Epidermal melanocyte (primary cell): Measurements from ENCODE around the gene UBE3B.

Experiments
- DNase-seq: peaks from one replicate; pipeline ENCODE4 v3.0.0; 2011; ENCODE audit warnings: low spot score; ENCODE audit not compliant: insufficient read length

UBE3B gene

DNA sequence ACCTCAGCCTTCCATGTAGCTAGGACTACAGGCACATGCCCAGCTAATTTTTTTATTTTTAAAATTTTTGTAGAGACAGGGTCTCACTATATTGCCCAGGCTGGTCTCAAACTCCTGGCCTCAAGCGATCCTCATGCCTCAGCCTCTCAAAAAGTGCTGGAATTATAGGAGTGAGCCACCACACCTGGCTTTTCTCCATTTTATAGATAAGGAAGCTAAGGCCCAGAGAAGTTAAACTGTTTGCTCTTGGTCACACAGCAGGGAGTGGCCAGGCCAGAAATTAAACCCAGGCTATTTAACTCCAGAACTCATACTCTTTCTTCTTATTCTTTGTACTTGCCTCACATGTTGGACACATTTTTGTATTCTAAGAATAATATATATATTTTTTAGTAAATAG is 16.5 kb downstream of the UBE3B start:
- no peak for DNase-seq

DNA sequence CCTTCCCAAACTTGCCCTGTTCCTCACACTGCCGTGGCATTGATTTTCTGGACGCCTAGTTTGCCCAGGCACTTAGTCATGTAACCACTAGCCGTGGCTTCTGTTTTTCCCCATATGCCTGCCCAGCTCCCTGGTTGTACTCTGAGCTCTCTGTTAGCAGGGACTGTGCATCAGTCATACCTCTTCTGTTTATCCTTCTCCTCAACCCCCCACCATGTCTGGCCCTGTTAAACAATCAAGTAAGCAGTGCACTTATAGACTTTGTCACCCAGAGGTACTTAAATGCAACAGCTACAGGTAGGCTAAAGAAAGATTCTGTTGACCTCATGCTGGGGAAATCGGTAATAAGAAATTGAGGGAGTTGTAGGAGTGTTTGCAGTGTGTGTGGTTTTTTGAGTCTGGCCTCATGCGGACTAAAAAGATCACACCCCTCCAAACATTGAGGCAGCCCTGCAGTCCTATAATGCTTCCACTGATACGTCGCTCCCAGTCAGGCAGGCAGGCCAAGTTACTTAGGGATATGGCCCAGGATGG is 17.0 kb downstream of the UBE3B start:
- no peak for DNase-seq

DNA sequence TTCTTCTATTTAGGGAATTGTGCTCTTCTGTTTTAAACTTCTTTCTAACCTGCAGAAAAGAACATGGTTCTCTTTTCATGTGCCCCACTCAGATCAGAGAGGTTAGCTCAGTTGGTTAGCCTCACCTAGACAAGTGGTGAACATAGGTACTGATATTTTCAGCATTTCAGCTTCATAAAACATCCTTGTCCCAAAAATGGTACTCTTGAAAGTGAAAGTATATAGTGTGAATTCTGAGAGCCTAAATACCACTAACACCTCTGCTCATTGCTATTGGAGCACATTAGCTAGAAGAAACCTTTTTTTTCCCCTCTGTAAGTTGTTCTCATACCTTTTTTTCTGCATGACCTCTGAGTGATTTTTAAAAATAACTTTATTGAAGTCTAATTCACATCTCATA is 17.6 kb downstream of the UBE3B start:
- DNase-seq: no peak

DNA sequence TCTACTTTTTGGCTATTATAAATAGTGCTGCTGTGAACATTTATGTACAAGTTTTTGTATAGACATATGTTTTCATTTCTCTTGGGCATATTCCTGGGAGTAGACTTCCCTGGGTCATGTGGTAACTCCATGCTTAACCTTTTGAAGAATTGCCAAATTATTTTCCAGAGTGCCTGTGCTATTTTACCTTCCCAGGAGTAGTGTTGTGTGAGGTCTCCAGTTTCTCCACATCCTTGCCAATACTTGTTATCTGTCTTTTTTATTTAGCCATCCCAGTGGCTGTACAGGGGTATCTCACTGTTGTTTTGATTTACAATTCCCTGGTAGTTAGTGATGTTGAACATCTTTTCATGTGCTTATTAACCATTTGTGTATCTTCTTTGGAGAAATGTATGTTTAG is 18.9 kb downstream of the UBE3B start:
- no peak for DNase-seq

- DNase-seq: no peak
These were observed 20.2 kb downstream of the UBE3B start for GRCh38 chr12:109497675-109498074.

DNA sequence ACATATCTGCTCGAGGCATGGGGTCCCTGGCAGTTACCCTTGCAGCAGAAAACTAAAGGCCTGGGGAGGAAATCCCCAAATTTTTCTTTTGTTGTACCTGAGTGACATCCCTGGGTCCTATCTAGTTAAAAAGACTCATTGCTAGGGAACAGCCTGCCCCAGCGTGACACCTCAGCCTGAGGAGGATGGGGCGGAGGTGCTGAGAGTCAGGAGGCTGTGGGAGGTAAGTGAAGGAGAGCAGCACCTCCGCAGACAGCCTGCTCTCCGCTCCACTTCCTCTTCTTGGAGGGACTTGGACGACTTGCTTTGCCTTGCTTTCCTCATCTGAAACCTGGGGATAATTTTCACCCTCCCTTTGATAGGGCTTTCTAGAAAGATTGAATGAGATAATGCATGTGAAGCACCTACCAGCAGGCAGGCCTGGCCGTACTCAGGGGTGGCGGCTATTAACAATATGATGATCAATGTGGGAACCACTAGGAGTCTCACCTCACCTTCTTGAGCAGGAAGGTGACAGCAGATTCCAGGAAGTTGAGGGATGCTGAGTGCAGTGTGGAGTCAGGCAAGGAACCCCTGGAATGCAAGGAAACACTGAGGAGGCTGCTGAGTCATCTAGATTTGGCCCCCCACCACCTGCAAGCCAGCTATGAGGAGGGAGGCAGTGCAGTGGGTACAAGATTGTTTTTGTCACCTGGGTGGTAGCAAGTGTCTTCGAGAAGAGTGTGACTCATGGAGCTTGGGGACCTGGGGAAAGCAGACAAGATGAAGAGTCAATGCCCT is 23.2 kb downstream of the UBE3B start:
- no peak for DNase-seq

- DNase-seq: no peak
These were observed 23.9 kb downstream of the UBE3B start for GRCh38 chr12:109501299-109501698.

GRCh38 chr12:109502332-109502731 is 24.9 kb downstream of the UBE3B start:
- DNase-seq: no peak

- DNase-seq: no peak
These were observed 26.2 kb downstream of the UBE3B start for GRCh38 chr12:109503611-109504010.

DNA sequence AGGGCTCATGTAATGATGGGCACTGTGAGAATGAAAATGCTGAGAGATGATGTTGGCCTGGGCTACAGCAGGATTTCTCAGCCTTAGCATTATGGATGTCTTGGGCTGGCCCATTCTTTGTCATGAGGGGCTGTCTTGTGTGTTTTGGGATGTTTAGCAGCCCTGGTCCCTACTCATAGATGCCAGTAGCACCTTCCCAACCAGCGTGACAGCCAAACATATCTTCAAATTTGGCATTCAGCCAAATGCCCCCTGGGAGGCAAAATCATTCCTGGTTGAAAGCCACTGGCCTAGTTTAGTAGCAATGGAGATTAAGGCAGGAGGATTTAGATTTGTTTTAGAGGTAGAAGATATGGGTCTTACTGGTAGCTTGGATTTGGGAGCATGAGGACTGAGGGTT is 26.6 kb downstream of the UBE3B start:
- DNase-seq: no peak

GRCh38 chr12:109510196-109510595 is 32.8 kb downstream of the UBE3B start:
- no peak for DNase-seq

- DNase-seq: no peak
These were observed 35.2 kb downstream of the UBE3B start for GRCh38 chr12:109512608-109513007.

- no peak for DNase-seq
These were observed 35.6 kb downstream of the UBE3B start for GRCh38 chr12:109513051-109513450.

GRCh38 chr12:109513977-109514376 is 36.5 kb downstream of the UBE3B start:
- no peak for DNase-seq

GRCh38 chr12:109517619-109518018 is 40.2 kb downstream of the UBE3B start:
- DNase-seq: no peak

DNA sequence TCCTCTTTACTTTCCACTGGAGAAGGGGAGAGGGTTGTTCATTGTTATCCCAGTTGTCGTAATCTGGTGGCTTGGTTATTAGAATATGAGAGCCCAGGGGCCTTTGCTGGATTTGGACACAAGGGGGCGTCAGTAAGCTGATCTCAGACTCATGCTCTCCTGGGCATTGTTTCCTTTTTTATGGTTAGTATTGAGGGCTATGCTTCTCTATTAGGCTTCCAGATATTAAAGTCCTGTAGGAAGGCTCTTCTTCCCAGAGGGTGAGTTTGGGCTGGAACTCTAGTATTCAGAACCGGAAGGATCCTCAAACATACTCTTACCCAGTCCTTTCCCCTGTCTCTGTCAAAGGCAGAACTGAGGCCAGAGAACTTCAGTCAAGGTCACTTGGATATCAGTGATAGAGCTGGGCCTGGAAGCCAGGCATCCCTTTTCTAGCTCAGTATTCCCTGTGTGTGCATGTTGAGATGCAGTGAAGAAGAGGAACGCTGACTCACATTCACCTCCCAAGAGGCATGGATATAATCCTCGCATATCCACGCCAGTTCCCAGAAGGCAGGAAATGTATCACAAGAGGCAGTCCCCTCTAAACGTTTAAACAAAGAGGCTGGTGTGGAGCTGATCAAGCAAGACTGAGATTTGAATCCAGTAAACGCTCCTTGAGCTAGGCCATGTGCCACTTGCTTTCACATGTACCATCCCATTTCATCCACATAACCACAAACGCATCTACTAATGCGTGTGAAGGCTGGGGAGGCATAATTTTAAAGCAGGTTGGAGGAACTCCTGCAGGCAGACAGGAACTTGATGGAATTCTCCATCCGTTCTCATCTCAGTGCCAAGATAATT is 41.6 kb downstream of the UBE3B start:
- DNase-seq: peak; percentile 62

GRCh38 chr12:109519787-109520186 is 42.4 kb downstream of the UBE3B start:
- DNase-seq: no peak

- DNase-seq: no peak
These were observed 44.4 kb downstream of the UBE3B start for GRCh38 chr12:109521831-109522230.

DNA sequence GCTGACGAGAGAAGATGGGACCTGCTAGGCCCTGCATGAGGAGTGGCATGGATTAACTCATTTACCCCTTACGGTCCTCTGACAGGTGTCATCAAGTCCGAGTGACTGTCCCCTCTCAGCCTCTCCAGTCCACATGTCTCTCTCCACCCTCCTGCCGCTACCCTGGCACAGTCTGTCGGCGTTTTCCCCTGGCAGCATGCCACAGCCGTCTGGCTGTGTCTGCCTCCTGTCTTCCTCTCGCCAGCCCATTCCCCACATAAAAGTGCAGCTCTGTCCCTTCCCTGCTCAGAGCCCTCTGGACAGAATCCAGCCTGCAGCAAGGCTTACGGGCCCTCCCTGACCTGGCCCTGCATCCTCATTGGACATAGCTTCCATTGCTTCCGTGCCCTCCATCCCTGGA is 45.6 kb downstream of the UBE3B start:
- DNase-seq: no peak

DNA sequence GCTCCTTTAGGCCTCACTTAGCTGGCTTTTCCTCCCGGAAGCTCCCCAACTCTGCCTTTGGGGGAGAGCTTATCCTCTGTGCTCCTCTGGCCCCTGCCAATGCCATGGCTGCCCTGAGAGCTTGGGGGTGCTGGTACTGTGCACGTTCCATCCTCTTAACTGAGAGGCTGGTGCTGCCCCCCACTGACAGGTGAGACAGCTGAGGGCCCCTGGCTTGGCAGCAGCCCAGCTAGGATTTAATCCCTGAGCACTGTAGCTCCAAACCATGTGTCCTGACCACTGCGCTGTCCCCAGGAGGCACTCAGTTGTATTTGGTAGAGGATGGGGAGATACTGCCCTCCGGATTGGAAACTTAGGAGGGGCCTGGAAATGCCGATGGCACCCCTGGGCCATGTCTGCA is 46.1 kb downstream of the UBE3B start:
- DNase-seq: no peak

DNA sequence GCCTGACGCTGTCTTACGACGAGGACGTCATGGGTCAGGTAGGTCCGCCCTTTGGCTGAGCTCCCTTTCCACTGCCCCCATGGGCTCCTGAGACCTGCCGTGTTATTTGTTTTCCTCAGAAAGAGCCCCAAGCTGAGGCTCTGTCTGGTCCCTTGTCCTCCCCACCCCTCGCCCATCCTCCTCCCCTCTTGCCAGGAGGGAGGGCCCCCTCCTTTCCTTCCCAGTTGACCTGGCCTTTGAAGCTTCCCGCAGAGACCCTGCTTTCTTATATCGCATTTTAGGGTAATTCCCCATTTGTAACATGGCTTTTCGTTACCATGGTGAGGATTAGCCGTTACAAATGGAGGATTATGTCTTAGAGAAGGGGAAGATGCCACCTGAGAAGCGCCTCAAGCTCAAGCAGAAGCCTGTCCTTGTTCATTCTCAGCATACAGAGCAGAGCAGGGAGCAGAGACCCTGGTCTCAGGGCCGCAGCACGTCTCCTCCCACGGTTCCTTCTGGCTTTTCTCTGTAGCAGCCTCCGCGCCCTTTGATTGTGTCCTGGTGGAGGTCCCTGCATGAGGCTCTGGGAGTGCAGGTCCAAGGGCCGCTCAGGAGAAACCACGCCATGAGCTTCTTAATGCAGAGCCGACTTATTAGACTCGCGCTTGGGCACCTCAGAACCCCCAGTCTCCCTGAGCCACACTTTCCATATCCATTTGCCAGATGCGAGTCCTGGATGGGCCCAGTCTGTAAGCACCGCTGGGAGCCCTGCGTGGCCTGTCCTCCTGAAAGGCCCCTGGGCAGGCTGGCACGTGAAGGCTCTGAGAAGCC is 47.2 kb downstream of the UBE3B start:
- no peak for DNase-seq

GRCh38 chr12:109525279-109525585 is 47.8 kb downstream of the UBE3B start:
- no peak for DNase-seq
